NCI-H1417 treated with DMSO at 0.1 percent for 48 hours (cell line): Measurements from ENCODE around the gene COMMD9.

Source experiments
- DNase-seq: peaks from one replicate; lab custom pipeline; 2025; lab: John Stamatoyannopoulos, UW

The COMMD9 gene

GRCh38 chr11:36296884-36297543 lies 7.8 kb upstream of the COMMD9 start:
- DNase-seq, result no peak

GRCh38 chr11:36295926-36296325 lies 6.7 kb upstream of the COMMD9 start, which contains the start of gene PRR5L:
PRR5L (plus strand) TSS chr11:36296288; CDS start chr11:36401122, 104,834 bp downstream.
- DNase-seq, result no peak

DNA sequence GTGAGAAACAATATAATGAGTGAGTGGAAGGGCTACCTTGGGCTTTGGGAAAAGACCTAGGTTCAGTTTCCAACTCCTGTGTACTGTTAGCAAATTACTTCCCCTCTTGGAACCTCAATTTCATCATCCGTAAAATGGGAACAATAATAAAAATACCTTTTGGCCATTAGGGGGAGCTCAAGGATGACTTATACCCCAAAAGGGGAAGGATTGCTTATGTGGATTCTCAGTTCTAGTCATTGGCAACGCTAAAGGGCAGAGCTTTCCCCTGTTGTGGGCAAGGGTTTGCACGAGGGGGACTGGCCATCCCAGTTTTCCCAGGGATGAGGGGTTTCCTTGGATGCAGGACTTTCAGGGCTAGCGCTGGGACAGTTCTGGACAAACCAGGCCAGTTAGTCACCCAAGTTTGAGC lies 3.1 kb upstream of the COMMD9 start:
- no peak for DNase-seq

DNA sequence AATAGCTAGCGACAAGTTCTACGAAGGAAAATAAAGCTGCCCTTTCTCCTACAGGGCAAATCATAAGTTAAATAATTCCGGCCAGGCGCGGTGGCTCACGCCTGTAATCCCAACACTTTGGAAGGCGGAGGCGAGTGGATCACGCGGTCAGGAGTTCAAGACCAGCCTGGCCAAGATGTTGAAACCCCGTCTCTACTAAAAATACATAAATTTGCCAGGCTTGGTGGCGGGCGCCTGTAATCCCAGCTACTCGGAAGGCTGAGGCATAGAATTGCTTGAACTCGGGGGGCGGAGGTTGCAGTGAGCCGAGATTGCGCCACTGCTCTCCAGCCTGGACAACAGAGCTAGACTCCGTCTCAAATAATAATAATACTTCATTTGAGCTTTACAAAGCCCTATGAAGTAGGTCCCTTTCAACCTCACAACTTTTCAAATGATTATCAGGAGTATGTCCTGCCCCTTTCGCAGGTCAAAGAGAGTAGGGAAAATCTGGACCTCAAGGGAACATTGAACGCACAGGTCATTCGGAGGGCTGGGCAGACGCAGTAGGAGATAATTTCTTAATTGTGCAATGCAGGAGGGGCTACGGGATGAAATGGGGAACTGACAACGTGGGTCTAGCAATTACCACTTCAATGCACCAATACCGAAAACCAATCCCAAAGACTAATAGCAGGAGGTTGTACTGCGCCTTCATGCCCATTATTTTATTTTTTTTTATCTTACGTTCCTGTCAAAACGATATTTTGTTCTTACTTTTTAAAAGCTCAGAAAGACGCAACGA lies 590 bp downstream of the COMMD9 start:
- no peak for DNase-seq

- DNase-seq, result no peak
Measured at GRCh38 chr11:36282926-36283325, 6.3 kb downstream of the COMMD9 start.

DNA sequence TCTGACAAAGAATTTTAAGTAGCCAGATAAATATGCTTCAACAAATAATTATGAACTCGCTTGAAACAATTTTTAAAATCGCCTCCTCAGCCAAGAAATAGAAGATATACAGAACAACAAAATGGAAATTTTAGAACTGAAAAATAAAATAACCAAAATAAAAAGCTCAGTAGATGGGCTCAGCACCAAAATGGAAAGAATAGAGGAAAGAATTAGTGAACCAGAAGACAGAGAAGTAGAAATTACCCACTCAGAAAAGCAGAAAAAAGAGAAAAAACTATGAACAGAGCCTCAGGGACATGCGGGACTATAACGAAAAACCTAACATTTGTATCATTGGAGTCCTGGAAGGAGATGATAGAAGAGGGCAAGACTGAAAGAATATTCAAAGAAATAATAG lies 7.4 kb downstream of the COMMD9 start:
- DNase-seq, result no peak

DNA sequence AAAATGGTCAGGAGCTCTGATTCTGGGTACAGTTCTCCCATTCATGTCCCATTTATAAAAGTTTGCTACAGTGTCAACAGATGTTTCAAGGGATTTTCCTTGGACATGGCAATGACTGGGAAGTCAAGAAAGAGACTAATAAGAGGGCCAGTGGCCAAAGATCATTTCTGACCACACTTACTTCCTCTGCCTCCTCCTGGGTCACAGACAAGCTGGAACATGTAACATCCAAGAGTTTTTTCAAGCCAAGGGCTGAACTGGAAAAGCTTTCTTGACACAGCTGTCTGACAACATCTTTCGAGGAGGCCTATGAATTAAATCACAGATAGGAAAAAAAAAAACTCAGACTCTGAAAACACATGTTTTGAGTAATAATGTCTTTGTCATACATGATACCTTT lies 8.7 kb downstream of the COMMD9 start:
- no peak for DNase-seq

DNA sequence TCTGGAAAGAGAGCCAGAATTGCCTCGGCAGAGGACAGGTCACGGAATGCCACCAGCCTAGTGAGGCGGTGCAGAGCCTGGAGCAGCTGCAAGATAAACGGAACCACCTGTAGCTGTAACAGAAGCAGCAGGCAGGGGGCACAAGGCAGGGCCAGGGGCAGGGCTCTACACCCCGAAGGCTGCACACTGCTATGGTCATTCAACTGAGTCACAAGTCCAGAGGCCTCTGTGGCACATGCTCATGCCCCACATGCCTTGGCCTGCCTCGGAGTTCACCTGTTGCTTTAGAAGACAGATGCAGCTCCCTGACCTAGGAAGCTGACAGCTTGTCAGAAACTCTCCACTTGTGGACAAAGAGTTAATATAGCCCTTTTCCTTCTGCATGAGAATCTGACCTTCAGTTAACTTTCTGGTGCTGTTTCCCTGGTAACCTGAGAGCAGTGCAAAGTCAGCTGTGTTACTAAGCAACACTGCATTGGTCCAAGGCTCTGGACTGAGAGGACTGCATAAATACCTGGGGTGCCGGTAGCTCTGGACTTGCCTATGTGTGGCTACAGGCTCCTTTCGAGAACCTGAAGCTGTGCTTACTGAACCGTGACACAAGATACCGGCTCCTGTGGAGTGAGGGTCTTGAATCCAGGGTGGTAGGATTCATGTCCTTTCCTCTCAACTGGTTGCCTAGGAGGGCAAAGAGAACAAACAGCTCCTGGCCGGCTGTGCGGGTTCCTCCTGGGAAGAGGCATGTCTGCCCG lies 10.5 kb downstream of the COMMD9 start:
- DNase-seq, result no peak

DNA sequence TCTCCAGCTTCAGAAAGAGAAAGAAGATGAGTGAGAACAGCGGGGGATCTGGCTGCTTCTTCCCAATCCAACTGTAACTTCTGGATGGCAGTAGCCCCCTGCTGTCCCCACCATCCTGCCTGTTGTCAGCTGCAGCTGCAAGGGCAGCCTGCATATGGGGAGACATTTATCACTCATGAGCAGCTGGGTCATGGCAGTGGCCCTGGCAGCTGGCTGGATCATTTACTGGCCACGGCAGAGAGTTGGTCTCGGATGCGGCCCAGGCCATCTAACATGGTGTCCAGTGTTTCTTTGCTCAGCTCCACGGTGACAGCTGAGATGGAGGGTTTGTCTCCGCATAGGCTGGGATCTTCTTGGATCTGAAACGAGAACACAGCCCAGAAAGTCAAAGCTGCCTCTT lies 14.8 kb downstream of the COMMD9 start:
- DNase-seq, result no peak

GRCh38 chr11:36273110-36273509 lies 16.1 kb downstream of the COMMD9 start:
- DNase-seq, result peak; percentile 32

- no peak for DNase-seq
Measured at GRCh38 chr11:36271794-36272407, 17.3 kb downstream of the COMMD9 start.

GRCh38 chr11:36270701-36271100 lies 18.5 kb downstream of the COMMD9 start:
- no peak for DNase-seq

GRCh38 chr11:36268337-36268985 lies 20.8 kb downstream of the COMMD9 start:
- DNase-seq, result no peak

GRCh38 chr11:36266767-36267166 lies 22.5 kb downstream of the COMMD9 start:
- no peak for DNase-seq

DNA sequence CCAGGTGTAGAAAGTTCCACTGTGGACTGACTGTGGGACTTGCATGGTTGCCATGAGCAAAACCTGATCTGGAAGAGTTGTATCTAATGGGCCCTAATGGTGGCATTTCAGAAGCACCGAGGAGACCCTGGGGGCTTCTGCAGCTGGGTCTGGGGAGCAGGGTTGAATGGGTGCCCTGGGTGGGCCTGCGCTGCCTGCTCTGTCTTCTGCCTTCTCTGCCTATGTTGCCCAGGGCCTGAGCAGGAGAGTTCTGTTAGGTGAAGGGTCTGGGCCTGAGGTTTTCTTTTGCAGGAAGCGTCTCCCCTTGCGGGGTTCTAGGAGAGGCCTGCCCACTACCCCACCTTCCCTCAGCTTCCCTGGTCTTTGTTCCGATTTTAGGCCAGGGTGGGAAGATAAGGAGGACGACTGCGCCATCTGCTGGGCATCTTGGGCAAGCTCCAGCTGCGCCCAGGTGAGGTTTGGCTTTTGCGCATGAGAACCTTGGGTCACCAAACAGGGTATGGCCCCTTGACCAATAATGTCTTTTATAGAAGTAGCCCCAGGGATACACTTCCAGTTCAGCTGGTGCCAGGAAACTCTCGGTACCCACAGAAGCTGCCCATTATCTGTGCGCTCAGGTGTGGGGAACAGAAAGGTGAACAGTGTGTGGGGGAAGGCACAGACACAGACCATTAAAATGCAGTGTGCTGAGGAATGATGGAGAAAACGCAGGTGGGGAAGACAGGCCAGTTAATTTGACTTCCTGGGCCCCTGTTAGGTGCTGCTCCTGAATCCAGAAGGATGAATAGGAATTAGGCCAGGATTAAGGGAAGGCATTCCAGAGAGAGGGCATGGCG lies 23.2 kb downstream of the COMMD9 start:
- DNase-seq, result peak; percentile 13

- DNase-seq, result no peak
Measured at GRCh38 chr11:36264973-36265344, 24.3 kb downstream of the COMMD9 start.

DNA sequence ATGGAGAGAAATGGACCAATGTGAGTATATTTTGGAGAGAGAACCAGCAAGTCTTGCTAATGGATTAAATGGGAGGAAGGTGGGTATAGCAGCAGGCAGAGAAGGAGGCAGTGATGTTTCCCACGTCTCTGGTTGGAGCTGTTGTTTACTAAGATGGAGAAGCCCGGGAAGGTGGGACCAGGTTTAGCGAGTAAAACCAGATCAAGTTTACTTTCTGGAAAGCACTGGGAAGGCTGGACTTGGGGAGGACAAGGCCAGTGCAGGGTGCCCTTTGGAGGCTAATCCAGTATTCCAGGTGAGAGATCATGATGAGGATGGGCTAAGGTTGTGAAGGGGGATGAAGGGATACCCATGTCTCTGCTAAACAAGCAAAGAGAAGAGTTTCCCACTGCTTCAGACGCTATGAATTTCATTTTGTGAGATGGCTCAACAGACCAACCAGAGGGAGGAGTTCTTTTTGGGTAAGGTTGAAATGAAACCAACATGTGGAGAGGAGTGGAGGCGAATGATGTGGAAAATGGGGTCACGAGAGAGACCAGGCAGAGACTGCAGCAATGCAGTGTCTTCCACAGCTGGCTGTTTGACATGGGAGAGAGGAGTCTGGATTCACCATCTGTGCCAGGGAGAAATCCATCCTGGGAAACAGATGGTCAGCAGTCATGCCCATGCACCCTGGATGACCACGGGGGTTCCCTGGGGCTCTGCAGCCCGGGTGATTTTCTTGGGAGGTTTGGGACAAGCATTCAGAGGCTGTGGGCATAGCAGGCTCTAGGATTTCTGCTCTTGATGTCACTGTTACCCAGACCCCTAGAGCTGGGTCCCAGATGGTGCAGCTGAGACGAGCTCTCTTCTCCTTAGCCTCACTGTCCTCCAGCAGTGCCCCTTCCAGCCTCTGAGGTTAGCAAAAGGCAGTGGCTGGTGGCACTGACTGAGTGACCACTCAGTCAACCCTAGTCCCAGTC lies 24.9 kb downstream of the COMMD9 start:
- no peak for DNase-seq

DNA sequence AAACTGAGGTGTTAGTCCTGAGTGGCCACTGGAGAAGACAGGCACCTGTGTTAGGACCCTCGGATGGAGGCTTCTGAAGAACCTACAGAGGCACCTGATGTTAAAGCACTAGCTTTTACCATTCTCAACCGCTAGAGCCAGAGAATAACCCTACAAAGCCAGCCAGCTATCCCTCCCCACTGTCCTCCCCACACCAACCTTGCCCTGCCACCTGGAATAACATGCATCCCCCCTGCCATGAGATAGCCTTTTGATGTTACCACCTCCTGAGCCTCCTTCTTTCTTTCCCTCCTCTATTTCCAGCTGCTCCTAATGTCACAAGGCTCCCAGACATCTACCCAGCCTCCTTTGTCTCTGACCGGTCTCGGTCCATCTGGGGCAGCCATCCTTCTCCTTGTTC lies 28.1 kb downstream of the COMMD9 start:
- DNase-seq, result no peak

DNA sequence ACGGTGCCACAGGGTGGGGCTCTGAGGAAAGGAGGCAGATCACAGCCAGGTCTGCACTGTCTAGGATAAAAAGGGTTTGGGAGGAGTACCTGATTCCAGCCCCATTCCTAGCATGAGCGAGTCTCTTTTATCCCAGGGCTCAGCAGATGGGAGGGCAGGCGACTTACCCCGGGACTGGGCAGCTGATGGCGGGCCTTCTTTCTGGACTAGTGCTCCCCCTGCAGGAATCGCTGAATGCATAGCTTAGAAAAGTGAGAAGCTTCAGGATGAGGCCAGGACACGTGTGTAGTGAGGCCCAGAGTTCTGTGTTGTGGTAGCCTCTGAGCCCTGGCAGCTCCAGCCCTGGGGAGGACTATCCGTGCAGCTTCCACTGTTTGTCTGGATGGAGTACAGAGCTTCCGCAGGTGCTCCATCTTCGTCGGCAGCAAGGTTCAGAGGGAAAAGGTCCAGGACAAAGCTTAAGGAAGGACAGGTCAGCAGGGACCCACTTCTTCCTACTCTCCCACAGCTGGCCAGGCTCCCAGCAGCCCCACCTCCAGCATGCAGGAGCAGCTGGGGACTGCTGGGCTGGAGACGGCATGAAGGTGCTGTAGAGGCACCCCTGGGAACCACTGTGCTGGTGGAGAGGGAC lies 30.4 kb downstream of the COMMD9 start:
- no peak for DNase-seq
